Measurements from ENCODE around the gene SAMD5. TPM values are rescaled to one million over a fixed set of nuclear protein-coding genes. Genes with fewer than 3 reads are reported as not detected.
"Not testable (repeated sequence)": the region's sequence is repeated elsewhere in the genome, so short reads cannot be mapped to it uniquely, and the experiment has no call there.

The SAMD5 gene
- polyA plus RNA-seq, 6 donors from 2014 or later: not detected

- Mint-ChIP-seq H3K36me3 (no peaks in the 10 kb centered on the region), H3K4me3 (no peak overlapping the region), H3K27me3 (no peaks in the 10 kb centered on the region), H3K9me3 (peaks cover 0 to 20% (median 7%) of the 10 kb centered on the region in 7 donors), H3K27ac (no peak overlapping the region), H3K4me1 (no peaks in the 10 kb centered on the region)
- DNase-seq (no peak), ATAC-seq (ENCODE audit: low read depth in 2 of 2) (no peak)
These were observed 30.3 kb downstream of the SAMD5 start for GRCh38 chr6:147538821-147539220.

DNA sequence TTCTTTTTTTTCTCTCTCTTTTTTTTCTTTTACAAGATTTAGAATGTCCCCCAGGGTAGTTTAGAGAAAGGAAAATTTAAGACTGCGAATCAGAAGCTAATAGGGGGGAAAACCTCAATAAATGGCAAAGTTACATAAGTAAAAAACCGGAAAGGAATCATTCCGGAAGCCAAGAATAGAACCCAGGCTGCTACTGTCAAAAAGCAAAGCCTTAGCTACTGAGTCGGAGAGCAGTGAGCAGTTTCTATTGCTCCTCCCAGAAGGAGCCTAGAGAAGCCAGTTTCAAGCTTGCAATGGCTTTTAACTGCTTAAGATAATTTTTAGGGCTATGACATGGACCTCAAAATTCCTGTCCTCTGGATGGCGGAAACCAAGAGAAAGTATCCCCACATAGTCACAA, 31.6 kb downstream of the SAMD5 start:
- Mint-ChIP-seq H3K36me3 (no peaks in the 10 kb centered on the region), H3K27me3 (no peaks in the 10 kb centered on the region), H3K27ac (no peak overlapping the region), H3K4me1 (no peaks in the 10 kb centered on the region), H3K4me3 (no peak overlapping the region), H3K9me3 (peaks cover 0 to 20% (median 7%) of the 10 kb centered on the region in 7 donors)
- ATAC-seq (ENCODE audit: low read depth in 2 of 2): no peak
- no peak for DNase-seq

- not testable (repeated sequence) for ATAC-seq (ENCODE audit: low read depth in 2 of 2); H3K4me1 Mint-ChIP-seq; H3K27me3 Mint-ChIP-seq; DNase-seq; H3K36me3 Mint-ChIP-seq; H3K4me3 Mint-ChIP-seq; H3K27ac Mint-ChIP-seq
- H3K9me3 Mint-ChIP-seq: peaks cover 0 to 20% (median 7%) of the 10 kb centered on the region in 7 donors
These were observed 33.9 kb downstream of the SAMD5 start for GRCh38 chr6:147542436-147542835.

DNA sequence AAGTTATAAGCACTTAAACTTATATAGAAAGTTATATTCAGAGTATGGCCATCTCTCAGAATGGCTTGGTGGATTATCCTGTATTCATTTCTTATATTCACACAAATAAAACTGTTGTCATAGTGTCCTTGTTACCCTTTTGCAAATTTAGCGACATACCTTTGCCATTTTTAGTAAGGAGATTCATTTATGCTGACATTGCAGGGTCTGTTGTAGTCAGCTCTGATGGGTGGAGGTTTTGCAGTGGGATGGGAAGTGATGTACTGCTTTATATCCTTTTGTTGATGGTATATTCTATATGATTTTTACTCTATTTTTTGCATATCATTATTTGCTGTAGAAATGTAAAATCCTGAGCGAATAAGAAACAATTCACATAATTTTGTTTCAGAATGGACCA, 35.9 kb downstream of the SAMD5 start:
- DNase-seq (no peak), ATAC-seq (ENCODE audit: low read depth in 2 of 2) (no peak)
- Mint-ChIP-seq H3K36me3 (no peaks in the 10 kb centered on the region), H3K27me3 (no peaks in the 10 kb centered on the region), H3K4me3 (no peak overlapping the region), H3K9me3 (peaks cover 0 to 20% (median 7%) of the 10 kb centered on the region in 7 donors), H3K4me1 (no peaks in the 10 kb centered on the region), H3K27ac (no peak overlapping the region)

- no peak for ATAC-seq (ENCODE audit: low read depth in 2 of 2)
- no peaks in the 10 kb centered on the region for H3K36me3 Mint-ChIP-seq
- H3K9me3 Mint-ChIP-seq: peaks cover 0 to 14% (median 7%) of the 10 kb centered on the region in 7 donors
- no peak overlapping the region for H3K4me3 Mint-ChIP-seq
- H3K27me3 Mint-ChIP-seq: peaks cover 0 to 4% (median 0%) of the 10 kb centered on the region in 3 donors
- DNase-seq: no peak
- H3K4me1 Mint-ChIP-seq: no peaks in the 10 kb centered on the region
- H3K27ac Mint-ChIP-seq: no peak overlapping the region
These were observed 38.2 kb downstream of the SAMD5 start for GRCh38 chr6:147546501-147547368.

DNA sequence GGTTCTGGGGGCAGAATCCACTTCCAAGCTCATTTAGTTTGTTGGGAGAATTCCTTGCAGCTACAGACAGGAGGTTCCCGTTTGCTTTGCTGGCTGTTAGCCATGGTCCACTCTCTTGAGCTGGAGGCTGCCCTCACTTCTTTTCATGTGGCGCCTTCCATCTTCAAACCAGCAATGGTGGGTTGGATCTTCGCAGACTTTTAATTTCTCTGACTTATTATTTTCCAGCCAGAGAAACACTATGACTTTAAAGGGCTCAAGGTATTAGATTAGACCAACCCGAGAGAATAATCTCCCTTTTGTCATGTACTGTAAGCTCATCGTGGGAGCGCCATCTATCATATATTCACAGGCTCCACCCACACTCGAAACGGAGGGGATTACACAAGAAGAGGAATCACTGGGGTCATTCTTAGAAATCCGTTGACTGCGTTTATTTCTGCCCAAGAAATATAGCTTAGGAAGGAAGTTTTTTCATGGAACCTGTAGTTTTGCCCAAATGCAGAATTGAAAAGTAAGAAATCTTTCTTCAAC, 38.9 kb downstream of the SAMD5 start:
- Mint-ChIP-seq H3K27ac (no peak overlapping the region), H3K4me1 (no peaks in the 10 kb centered on the region), H3K36me3 (no peaks in the 10 kb centered on the region), H3K4me3 (no peak overlapping the region), H3K9me3 (peaks cover 0 to 7% (median 3%) of the 10 kb centered on the region in 7 donors), H3K27me3 (peaks cover 0 to 4% (median 0%) of the 10 kb centered on the region in 3 donors)
- ATAC-seq (ENCODE audit: low read depth in 2 of 2) (no peak), DNase-seq (no peak)

DNA sequence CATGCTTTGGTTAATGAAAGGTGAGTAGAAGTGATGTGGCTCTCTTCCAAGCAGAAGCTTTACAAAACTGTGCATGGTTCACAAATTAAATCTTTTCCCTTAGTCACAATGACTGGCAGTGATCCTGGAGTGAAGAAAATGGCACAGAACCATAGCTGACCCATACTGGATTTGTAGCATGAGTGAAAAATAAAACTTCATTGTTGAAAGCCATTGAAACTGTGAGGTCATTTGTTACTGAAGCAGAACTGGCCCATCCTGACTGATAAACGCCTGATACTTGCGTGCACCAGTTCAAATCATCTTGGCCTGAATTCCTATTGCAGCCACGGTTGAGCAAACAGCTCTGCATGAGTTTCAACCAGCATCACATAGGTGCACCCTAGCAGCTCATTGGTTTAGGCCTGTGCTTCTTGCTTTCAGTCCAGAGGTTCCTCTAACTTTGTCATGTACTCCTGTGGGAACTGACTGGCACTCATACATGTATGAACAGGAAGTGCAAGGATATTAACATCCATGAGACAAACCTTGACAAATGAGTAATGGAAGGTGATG, 40.5 kb downstream of the SAMD5 start:
- no peaks in the 10 kb centered on the region for H3K36me3 Mint-ChIP-seq
- no peak overlapping the region for H3K27ac Mint-ChIP-seq
- peaks cover 0 to 4% (median 2%) of the 10 kb centered on the region in 7 donors for H3K9me3 Mint-ChIP-seq
- H3K4me3 Mint-ChIP-seq: no peak overlapping the region
- H3K27me3 Mint-ChIP-seq: peaks cover 0 to 4% (median 0%) of the 10 kb centered on the region in 3 donors
- DNase-seq (no peak), ATAC-seq (ENCODE audit: low read depth in 2 of 2) (no peak)
- no peaks in the 10 kb centered on the region for H3K4me1 Mint-ChIP-seq

- DNase-seq: no peak
- Mint-ChIP-seq H3K27ac (no peak overlapping the region), H3K36me3 (no peaks in the 10 kb centered on the region), H3K27me3 (peaks cover 0 to 4% (median 0%) of the 10 kb centered on the region in 3 donors), H3K4me3 (no peak overlapping the region), H3K9me3 (peaks cover 0 to 4% (median 2%) of the 10 kb centered on the region in 7 donors), H3K4me1 (no peaks in the 10 kb centered on the region)
- no peak for ATAC-seq (ENCODE audit: low read depth in 2 of 2)
These were observed 41.0 kb downstream of the SAMD5 start for GRCh38 chr6:147549531-147549930.

- no peaks in the 10 kb centered on the region for H3K4me1 Mint-ChIP-seq
These were observed 43.5 kb downstream of the SAMD5 start for GRCh38 chr6:147551976-147552375.

DNA sequence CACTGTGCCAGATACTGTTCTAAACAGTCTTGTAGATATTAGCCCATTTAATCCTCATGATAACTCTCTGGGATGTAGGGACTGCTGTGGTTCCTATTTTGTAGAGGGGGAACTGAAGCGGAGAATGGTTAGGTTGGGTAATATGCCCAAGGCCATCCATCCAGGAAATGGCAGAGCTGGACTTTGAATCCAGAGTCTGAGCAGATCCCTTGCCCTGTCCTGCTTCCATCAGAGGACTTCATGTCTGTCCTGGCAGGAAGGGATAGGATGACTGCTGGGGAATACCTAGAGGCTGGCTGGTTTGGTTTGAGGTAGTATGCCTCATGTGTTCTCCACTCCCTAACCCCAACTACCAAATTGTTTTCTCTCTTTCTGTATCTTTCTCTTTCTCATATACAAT, 44.6 kb downstream of the SAMD5 start:
- Mint-ChIP-seq H3K27me3 (peaks cover 0 to 4% (median 0%) of the 10 kb centered on the region in 3 donors), H3K27ac (peak overlapping the region in 1 of 6 donors; percentile 29)

More at GRCh38 chr6:147551976-147552375, 43.5 kb downstream of the SAMD5 start:
- no peak for ATAC-seq (ENCODE audit: low read depth in 2 of 2)
- no peaks in the 10 kb centered on the region for H3K36me3 Mint-ChIP-seq
- H3K27me3 Mint-ChIP-seq: peaks cover 0 to 4% (median 0%) of the 10 kb centered on the region in 3 donors
- H3K9me3 Mint-ChIP-seq: peaks cover 0 to 4% (median 2%) of the 10 kb centered on the region in 7 donors
- DNase-seq: no peak
- H3K27ac Mint-ChIP-seq: no peak overlapping the region
- no peak overlapping the region for H3K4me3 Mint-ChIP-seq

GRCh38 chr6:147554281-147554680, 45.8 kb downstream of the SAMD5 start:
- ATAC-seq (ENCODE audit: low read depth in 2 of 2): no peak
- Mint-ChIP-seq H3K27ac (peak overlapping the region in 1 of 6 donors; percentile 20), H3K4me1 (no peaks in the 10 kb centered on the region), H3K4me3 (no peak overlapping the region), H3K36me3 (no peaks in the 10 kb centered on the region), H3K9me3 (peaks cover 0 to 4% (median 2%) of the 10 kb centered on the region in 7 donors), H3K27me3 (peaks cover 0 to 4% (median 0%) of the 10 kb centered on the region in 3 donors)
- DNase-seq: no peak

More for the DNA sequence above, 44.6 kb downstream of the SAMD5 start:
- DNase-seq (no peak), ATAC-seq (ENCODE audit: low read depth in 2 of 2) (no peak)
- Mint-ChIP-seq H3K9me3 (peaks cover 0 to 4% (median 2%) of the 10 kb centered on the region in 7 donors), H3K4me1 (no peaks in the 10 kb centered on the region), H3K4me3 (no peak overlapping the region), H3K36me3 (no peaks in the 10 kb centered on the region)

GRCh38 chr6:147559006-147559405, 50.5 kb downstream of the SAMD5 start:
- Mint-ChIP-seq H3K4me3 (no peak overlapping the region), H3K4me1 (no peaks in the 10 kb centered on the region), H3K36me3 (no peaks in the 10 kb centered on the region), H3K27ac (no peak overlapping the region), H3K27me3 (peaks cover 0 to 4% (median 0%) of the 10 kb centered on the region in 3 donors), H3K9me3 (no peaks in the 10 kb centered on the region)
- ATAC-seq (ENCODE audit: low read depth in 2 of 2) (no peak), DNase-seq (no peak)

DNA sequence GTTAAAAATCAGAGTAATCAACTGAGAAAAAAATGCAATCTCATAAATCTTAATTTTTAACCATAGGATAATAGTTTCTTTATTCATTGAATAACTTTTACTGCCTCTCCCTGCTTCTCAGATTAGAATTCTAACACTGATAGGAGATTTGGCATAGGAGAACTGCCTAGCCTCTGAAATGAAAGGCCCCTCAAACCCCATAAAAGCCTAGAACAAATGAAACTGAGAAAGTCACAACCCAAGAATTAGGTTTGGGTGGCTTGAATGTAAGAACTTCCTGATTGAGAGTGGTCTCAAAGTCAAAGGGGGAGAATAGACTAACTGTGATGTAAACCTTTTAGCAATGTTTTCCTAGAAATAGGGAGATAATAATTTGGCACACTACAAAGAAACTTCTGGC, 52.2 kb downstream of the SAMD5 start:
- no peak for ATAC-seq (ENCODE audit: low read depth in 2 of 2)
- H3K4me1 Mint-ChIP-seq: no peaks in the 10 kb centered on the region
- no peak overlapping the region for H3K4me3 Mint-ChIP-seq
- peaks cover 0 to 4% (median 0%) of the 10 kb centered on the region in 7 donors for H3K9me3 Mint-ChIP-seq
- peaks cover 0 to 4% (median 0%) of the 10 kb centered on the region in 3 donors for H3K27me3 Mint-ChIP-seq
- no peaks in the 10 kb centered on the region for H3K36me3 Mint-ChIP-seq
- H3K27ac Mint-ChIP-seq: no peak overlapping the region
- no peak for DNase-seq

GRCh38 chr6:147561726-147562125, 53.2 kb downstream of the SAMD5 start:
- ATAC-seq (ENCODE audit: low read depth in 2 of 2): no peak
- H3K9me3 Mint-ChIP-seq: peaks cover 0 to 4% (median 0%) of the 10 kb centered on the region in 7 donors
- H3K36me3 Mint-ChIP-seq: no peaks in the 10 kb centered on the region
- H3K27me3 Mint-ChIP-seq: peaks cover 0 to 4% (median 0%) of the 10 kb centered on the region in 3 donors
- no peak for DNase-seq
- H3K4me1 Mint-ChIP-seq: no peaks in the 10 kb centered on the region
- no peak overlapping the region for H3K27ac Mint-ChIP-seq
- H3K4me3 Mint-ChIP-seq: no peak overlapping the region

All from naive B cell (primary cell).